ENCODE data around the gene ARPC4.

Gene ARPC4

GRCh38 chr3:9792405-9793160 lies at the start of gene ARPC4, which contains the start of gene TADA3:
ARPC4 (plus strand) TSS chr3:9793082; CDS start chr3:9793122, 40 bp downstream.
TADA3 (minus strand) TSS chr3:9792473; CDS start chr3:9791466, 1,007 bp downstream.
- no peak for TF ChIP-seq CTCF (IDR thresholded peaks at IDR 0.05)
- H3K27ac ChIP-seq = peak within 1 kb of the TSS; percentile 96 to 99
- peak; percentile 96 for DNase-seq (ENCODE audit: low spot score)
- peak within 1 kb of the TSS; percentile 99 for H3K4me3 ChIP-seq

DNA sequence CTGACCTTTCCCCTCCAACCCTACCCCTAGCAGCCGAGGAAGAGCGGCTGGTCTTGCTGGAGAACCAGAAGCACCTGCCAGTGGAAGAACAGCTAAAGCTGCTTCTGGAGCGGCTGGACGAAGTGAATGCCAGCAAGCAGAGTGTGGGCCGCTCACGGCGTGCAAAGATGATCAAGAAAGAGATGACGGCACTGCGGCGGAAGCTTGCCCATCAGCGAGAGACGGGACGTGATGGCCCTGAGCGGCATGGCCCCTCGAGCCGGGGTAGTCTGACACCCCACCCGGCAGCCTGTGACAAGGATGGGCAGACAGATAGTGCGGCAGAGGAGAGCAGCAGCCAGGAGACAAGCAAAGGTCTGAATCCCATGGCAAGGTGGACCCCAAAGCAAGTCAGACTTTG lies 49.3 kb upstream of the ARPC4 start:
- no peak for DNase-seq (ENCODE audit: low spot score)
- Histone ChIP-seq H3K27ac (no peak overlapping the region), H3K4me3 (no peak overlapping the region)
- TF ChIP-seq CTCF (IDR thresholded peaks at IDR 0.05) = no peak

DNA sequence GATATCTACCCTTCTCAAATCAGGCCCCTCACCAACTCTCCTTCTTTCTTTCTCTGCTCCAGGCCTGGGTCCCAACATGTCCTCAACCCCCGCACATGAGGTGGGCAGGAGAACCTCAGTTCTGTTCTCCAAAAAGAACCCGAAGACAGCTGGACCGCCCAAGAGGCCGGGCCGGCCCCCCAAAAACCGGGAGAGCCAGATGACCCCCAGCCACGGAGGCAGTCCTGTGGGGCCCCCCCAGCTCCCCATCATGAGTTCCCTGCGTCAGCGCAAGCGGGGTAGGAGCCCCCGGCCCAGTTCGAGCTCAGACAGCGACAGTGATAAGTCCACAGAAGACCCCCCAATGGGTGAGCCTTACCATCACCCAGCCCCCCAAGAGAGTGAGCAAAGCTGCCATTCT lies 48.7 kb upstream of the ARPC4 start:
- TF ChIP-seq CTCF (IDR thresholded peaks at IDR 0.05) = no peak
- Histone ChIP-seq H3K27ac (no peak overlapping the region), H3K4me3 (no peak overlapping the region)
- DNase-seq (ENCODE audit: low spot score) = no peak

DNA sequence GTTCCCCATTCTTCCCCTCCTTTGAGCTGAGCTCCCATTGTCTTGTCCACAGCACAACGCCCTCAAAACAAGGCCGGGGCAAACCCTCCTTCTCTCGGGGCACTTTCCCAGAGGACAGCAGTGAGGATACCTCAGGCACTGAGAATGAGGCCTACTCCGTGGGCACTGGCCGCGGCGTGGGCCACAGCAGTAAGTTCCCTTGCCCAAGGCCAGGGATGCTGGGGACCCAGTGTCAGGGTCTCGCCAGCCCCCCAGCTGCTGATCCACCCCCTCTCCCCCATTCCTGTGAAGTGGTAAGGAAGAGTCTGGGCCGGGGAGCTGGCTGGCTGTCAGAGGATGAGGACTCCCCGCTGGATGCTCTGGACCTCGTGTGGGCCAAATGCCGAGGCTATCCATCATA lies 47.4 kb upstream of the ARPC4 start:
- no peak overlapping the region for H3K27ac ChIP-seq
- no peak overlapping the region for H3K4me3 ChIP-seq
- DNase-seq (ENCODE audit: low spot score) = no peak
- no peak for TF ChIP-seq CTCF (IDR thresholded peaks at IDR 0.05)

DNA sequence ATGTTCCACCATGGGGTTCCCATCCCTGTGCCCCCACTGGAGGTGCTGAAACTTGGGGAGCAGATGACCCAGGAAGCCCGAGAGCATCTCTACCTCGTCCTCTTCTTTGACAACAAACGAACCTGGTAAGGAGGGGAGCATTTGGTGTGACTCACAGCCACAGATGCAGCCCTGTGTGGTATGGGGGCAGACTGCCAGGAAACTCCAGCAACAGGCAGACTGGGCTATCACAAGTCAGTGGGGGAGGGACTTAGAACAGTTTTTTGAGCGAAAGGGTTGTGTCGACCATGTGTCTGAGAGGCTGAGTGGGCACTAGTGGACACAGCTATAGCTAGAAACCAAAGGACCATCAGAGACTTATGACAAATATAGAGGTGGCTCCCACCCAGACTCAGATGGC lies 46.6 kb upstream of the ARPC4 start:
- DNase-seq (ENCODE audit: low spot score) = no peak
- TF ChIP-seq CTCF (IDR thresholded peaks at IDR 0.05) = no peak
- no peak overlapping the region for H3K27ac ChIP-seq
- no peak overlapping the region for H3K4me3 ChIP-seq

DNA sequence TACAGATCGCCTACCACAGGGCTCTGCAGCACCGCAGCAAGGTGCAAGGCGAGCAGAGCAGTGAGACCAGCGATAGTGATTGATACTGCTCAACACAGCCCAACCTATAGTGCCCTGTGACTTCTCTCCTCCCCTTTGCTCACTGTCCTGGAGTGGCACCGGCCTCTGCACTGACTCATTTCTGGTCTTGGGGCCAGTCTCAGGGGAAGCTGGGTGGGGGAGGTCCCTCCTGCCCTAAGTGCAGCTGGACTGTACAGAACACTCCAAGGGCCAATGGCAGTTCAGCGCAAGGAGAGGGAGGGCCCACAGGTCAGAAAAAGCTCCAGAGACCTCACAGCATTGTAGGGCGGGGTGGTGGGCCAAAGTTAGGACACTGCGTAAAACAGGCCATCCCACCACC lies 45.6 kb upstream of the ARPC4 start:
- H3K27ac ChIP-seq = no peak overlapping the region
- DNase-seq (ENCODE audit: low spot score) = no peak
- H3K4me3 ChIP-seq = no peak overlapping the region
- no peak for TF ChIP-seq CTCF (IDR thresholded peaks at IDR 0.05)

DNA sequence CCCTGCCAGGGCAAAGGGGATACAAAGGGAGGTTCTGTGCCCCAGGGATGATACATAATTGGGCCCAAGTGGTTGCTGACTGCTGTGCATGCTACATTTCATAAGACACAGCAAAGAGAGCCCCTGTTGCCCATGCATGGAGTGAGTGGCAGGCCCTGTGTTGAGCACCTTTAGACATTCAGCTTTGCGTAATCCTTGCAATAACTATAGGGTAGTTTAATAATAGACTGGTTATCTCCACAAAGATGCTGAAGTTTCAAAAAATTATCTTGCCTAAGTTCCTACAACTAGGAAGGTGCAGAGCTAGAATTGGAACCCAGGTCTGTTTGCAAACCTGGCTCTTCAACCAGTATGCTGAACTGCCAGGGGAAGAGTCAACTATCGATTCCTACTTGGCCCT lies 44.9 kb upstream of the ARPC4 start:
- Histone ChIP-seq H3K4me3 (no peak overlapping the region), H3K27ac (no peak overlapping the region)
- TF ChIP-seq CTCF (IDR thresholded peaks at IDR 0.05) = no peak
- no peak for DNase-seq (ENCODE audit: low spot score)

Measured in coronary artery (tissue), 2 donors.